Measurements from ENCODE around the gene TMEM273.

DNA sequence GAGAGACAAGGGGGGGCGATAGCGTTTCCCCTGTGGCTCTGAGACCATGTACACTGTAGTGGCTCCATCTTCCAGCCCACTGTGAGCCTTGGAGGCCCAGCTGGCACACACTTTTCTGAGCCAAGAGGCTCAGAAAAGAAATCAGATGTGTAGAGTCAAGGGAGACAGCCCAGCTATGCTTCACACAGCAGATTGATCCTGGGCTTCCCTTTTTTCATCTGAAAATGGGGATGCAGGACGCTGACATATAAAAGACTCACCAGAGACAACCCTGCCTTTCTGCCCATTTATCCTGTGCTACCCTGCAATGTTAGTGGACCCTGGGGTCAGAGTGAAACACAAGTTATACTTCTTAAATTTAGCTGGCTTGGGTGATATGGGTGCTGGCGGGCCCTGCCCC lies 14.3 kb downstream of the TMEM273 start:
- TF ChIP-seq, protein P1, sequence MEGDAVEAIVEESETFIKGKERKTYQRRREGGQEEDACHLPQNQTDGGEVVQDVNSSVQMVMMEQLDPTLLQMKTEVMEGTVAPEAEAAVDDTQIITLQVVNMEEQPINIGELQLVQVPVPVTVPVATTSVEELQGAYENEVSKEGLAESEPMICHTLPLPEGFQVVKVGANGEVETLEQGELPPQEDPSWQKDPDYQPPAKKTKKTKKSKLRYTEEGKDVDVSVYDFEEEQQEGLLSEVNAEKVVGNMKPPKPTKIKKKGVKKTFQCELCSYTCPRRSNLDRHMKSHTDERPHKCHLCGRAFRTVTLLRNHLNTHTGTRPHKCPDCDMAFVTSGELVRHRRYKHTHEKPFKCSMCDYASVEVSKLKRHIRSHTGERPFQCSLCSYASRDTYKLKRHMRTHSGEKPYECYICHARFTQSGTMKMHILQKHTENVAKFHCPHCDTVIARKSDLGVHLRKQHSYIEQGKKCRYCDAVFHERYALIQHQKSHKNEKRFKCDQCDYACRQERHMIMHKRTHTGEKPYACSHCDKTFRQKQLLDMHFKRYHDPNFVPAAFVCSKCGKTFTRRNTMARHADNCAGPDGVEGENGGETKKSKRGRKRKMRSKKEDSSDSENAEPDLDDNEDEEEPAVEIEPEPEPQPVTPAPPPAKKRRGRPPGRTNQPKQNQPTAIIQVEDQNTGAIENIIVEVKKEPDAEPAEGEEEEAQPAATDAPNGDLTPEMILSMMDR (conservative IDR thresholded peaks at IDR 0.05 in 1 of 2, IDR thresholded peaks at IDR 0.05 in 1 of 2; ENCODE audit: low read depth in 1 of 2, low read length in 2 of 2): no peak
- no peak for TF ChIP-seq EZH2 (IDR thresholded peaks at IDR 0.05; ENCODE audit: low read length, missing control alignments)
